HepG2 (cell line): Measurements from ENCODE around the gene COPS9.

ENCODE experiments used
- CBX2 ChIP-seq, 2 experiments: fragments of 200-600 bp in 1 of 2; sonication (generic); formaldehyde crosslinking in 1 of 2; IDR thresholded peaks; 2 replicates each; pipeline versions ENCODE4 v1.7.0 to v1.8.1; 2018 to 2022; ENCODE audit warnings: low read depth in 2 of 2, low read length in 1 of 2, mild to moderate bottlenecking in 1 of 2, missing genetic modification reagents in 1 of 2
- CREM ChIP-seq, 2 experiments: sonication (generic) in 1 of 2; formaldehyde crosslinking in 1 of 2; IDR thresholded peaks; 2 replicates each; pipeline versions ENCODE4 v1.4.0 to v1.6.1; 2016 to 2020; ENCODE audit warnings: antibody characterized with exemption in 1 of 2, mild to moderate bottlenecking in 1 of 2, missing genetic modification reagents in 1 of 2
- ETV6 ChIP-seq: sonication (generic); formaldehyde crosslinking; conservative IDR thresholded peaks from 2 replicates; pipeline ENCODE4 v1.4.0; 2020; ENCODE audit warnings: missing genetic modification reagents
- EZH2 ChIP-seq: conservative IDR thresholded peaks from 2 replicates; pipeline ENCODE4 v1.6.1; 2012; ENCODE audit warnings: mild to moderate bottlenecking, low read depth, low read length, moderate library complexity
- FOXP1 ChIP-seq, 2 experiments: fragments of 450-650 bp in 1 of 2; IDR thresholded peaks; 2 replicates each; pipeline ENCODE4 v1.6.1; 2017 to 2018; ENCODE audit warnings: antibody characterized with exemption in 1 of 2
- HCFC1 ChIP-seq: fragments of 150-350 bp; IDR thresholded peaks from 2 replicates; pipeline ENCODE4 v1.6.1; 2014; ENCODE audit warnings: low read depth, low read length
- JDP2 ChIP-seq: sonication (generic); formaldehyde crosslinking; IDR thresholded peaks from 2 replicates; pipeline ENCODE4 v1.8.1; 2022; ENCODE audit warnings: missing genetic modification reagents, borderline replicate concordance
- MXI1 ChIP-seq: IDR thresholded peaks from 3 replicates; pipeline ENCODE4 v1.6.1; 2012; ENCODE audit warnings: low read depth, low read length, inconsistent platforms, borderline replicate concordance
- NCOA2 ChIP-seq: sonication (generic); formaldehyde crosslinking; IDR thresholded peaks from 2 replicates; pipeline ENCODE4 v1.8.0; 2022; ENCODE audit warnings: inconsistent platforms
- RXRA ChIP-seq: sonication (generic); formaldehyde crosslinking; IDR thresholded peaks from 2 replicates; pipeline ENCODE4 v1.5.1; 2020; ENCODE audit warnings: missing genetic modification reagents
- TCF12 ChIP-seq, 2 experiments: fragments of 450-650 bp in 1 of 2; sonication (generic) in 1 of 2; formaldehyde crosslinking in 1 of 2; IDR thresholded peaks; 2 replicates each; pipeline versions ENCODE4 v1.6.1 to v1.8.0; 2017 to 2022; ENCODE audit warnings: antibody characterized with exemption in 1 of 2, mild to moderate bottlenecking in 1 of 2, missing genetic modification reagents in 1 of 2, moderate library complexity in 1 of 2
- ZNF558 ChIP-seq: sonication (generic); formaldehyde crosslinking; IDR thresholded peaks from 2 replicates; pipeline ENCODE4 v1.9.0; 2022; ENCODE audit warnings: mild to moderate bottlenecking, missing genetic modification reagents, borderline replicate concordance
- TF ChIP-seq, protein P1 (sequence below): sonication (generic); formaldehyde crosslinking; IDR thresholded peaks from 2 replicates; pipeline ENCODE4 v1.4.0; 2020; ENCODE audit warnings: low read depth, mild to moderate bottlenecking, missing genetic modification reagents

- TF ChIP-seq TCF12 (IDR thresholded peaks at IDR 0.05) = no peak
- no peak for TF ChIP-seq TCF12 (CRISPR knock-in tag; IDR thresholded peaks at IDR 0.05)
- TF ChIP-seq HCFC1 = no peak
- TF ChIP-seq EZH2 = no peak
- TF ChIP-seq FOXP1 (IDR thresholded peaks at IDR 0.05) = no peak
- TF ChIP-seq FOXP1 (CRISPR knock-in tag; IDR thresholded peaks at IDR 0.05) = no peak
- no peak for TF ChIP-seq ZNF558 (CRISPR knock-in tag)
- no peak for TF ChIP-seq JDP2 (CRISPR knock-in tag)
- TF ChIP-seq CBX2 (IDR thresholded peaks at IDR 0.05; ENCODE audit: low read depth, low read length) = no peak
- no peak for TF ChIP-seq CBX2 (CRISPR knock-in tag; IDR thresholded peaks at IDR 0.05; ENCODE audit: low read depth)
- no peak for TF ChIP-seq MXI1
- TF ChIP-seq RXRA = no peak
- TF ChIP-seq, protein P1, sequence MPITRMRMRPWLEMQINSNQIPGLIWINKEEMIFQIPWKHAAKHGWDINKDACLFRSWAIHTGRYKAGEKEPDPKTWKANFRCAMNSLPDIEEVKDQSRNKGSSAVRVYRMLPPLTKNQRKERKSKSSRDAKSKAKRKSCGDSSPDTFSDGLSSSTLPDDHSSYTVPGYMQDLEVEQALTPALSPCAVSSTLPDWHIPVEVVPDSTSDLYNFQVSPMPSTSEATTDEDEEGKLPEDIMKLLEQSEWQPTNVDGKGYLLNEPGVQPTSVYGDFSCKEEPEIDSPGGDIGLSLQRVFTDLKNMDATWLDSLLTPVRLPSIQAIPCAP = no peak
- TF ChIP-seq ETV6 (CRISPR knock-in tag) = no peak
- TF ChIP-seq CREM (IDR thresholded peaks at IDR 0.05) = no peak
- no peak for TF ChIP-seq CREM (CRISPR knock-in tag; IDR thresholded peaks at IDR 0.05)
- TF ChIP-seq NCOA2 (CRISPR knock-in tag) = no peak
These were observed 4.8 kb upstream of the COPS9 start for GRCh38 chr2:240140920-240141319.
